ENCODE results near the gene ST8SIA5. TPM values are rescaled to one million over a fixed set of nuclear protein-coding genes. Genes with fewer than 3 reads are reported as not detected.

The ST8SIA5 gene
- total RNA-seq, 1 experiment from 2014 or later = not detected

GRCh38 chr18:46721331-46721730, 35.5 kb downstream of the ST8SIA5 start:
- in situ Hi-C loops (cut with HindIII; ENCODE audit: low pct_unique_long_range_greater_than_20kb, low sequenced_read_pairs) = no loop called here
- DNase-seq (ENCODE audit: low read depth, low spot score) = no peak

- in situ Hi-C loops (cut with HindIII; ENCODE audit: low pct_unique_long_range_greater_than_20kb, low sequenced_read_pairs) = no loop called here
Measured at GRCh38 chr18:46720521-46720920, 36.3 kb downstream of the ST8SIA5 start.

GRCh38 chr18:46720092-46720491, 36.8 kb downstream of the ST8SIA5 start:
- no peak for DNase-seq (ENCODE audit: low read depth, low spot score)
- in situ Hi-C loops (cut with HindIII; ENCODE audit: low pct_unique_long_range_greater_than_20kb, low sequenced_read_pairs) = no loop called here

More at GRCh38 chr18:46720521-46720920, 36.3 kb downstream of the ST8SIA5 start:
- no peak for DNase-seq (ENCODE audit: low read depth, low spot score)

- DNase-seq (ENCODE audit: low read depth, low spot score) = no peak
- in situ Hi-C loops (cut with HindIII; ENCODE audit: low pct_unique_long_range_greater_than_20kb, low sequenced_read_pairs) = no loop called here
Measured at GRCh38 chr18:46719388-46719787, 37.5 kb downstream of the ST8SIA5 start.

GRCh38 chr18:46718501-46719341, 38.1 kb downstream of the ST8SIA5 start:
- DNase-seq (ENCODE audit: low read depth, low spot score) = no peak
- in situ Hi-C loops (cut with HindIII; ENCODE audit: low pct_unique_long_range_greater_than_20kb, low sequenced_read_pairs) = no loop called here

- in situ Hi-C loops (cut with HindIII; ENCODE audit: low pct_unique_long_range_greater_than_20kb, low sequenced_read_pairs) = no loop called here
- no peak for DNase-seq (ENCODE audit: low read depth, low spot score)
Measured at GRCh38 chr18:46716827-46717226, 40.0 kb downstream of the ST8SIA5 start.

- in situ Hi-C loops (cut with HindIII; ENCODE audit: low pct_unique_long_range_greater_than_20kb, low sequenced_read_pairs) = no loop called here
- DNase-seq (ENCODE audit: low read depth, low spot score) = no peak
Measured at GRCh38 chr18:46716336-46716735, 40.5 kb downstream of the ST8SIA5 start.

GRCh38 chr18:46715062-46715461, 41.8 kb downstream of the ST8SIA5 start:
- DNase-seq (ENCODE audit: low read depth, low spot score) = no peak
- in situ Hi-C loops (cut with HindIII; ENCODE audit: low pct_unique_long_range_greater_than_20kb, low sequenced_read_pairs) = no loop called here

GRCh38 chr18:46712406-46712805, 44.4 kb downstream of the ST8SIA5 start:
- in situ Hi-C loops (cut with HindIII; ENCODE audit: low pct_unique_long_range_greater_than_20kb, low sequenced_read_pairs) = no loop called here
- DNase-seq (ENCODE audit: low read depth, low spot score) = no peak

- DNase-seq (ENCODE audit: low read depth, low spot score) = no peak
- in situ Hi-C loops (cut with HindIII; ENCODE audit: low pct_unique_long_range_greater_than_20kb, low sequenced_read_pairs) = no loop called here
Measured at GRCh38 chr18:46711444-46711863, 45.4 kb downstream of the ST8SIA5 start.

GRCh38 chr18:46706968-46707367, 49.9 kb downstream of the ST8SIA5 start:
- in situ Hi-C loops (cut with HindIII; ENCODE audit: low pct_unique_long_range_greater_than_20kb, low sequenced_read_pairs) = no loop called here
- no peak for DNase-seq (ENCODE audit: low read depth, low spot score)

GRCh38 chr18:46705521-46705920, 51.3 kb downstream of the ST8SIA5 start:
- DNase-seq (ENCODE audit: low read depth, low spot score) = no peak
- in situ Hi-C loops (cut with HindIII; ENCODE audit: low pct_unique_long_range_greater_than_20kb, low sequenced_read_pairs) = no loop called here

- in situ Hi-C loops (cut with HindIII; ENCODE audit: low pct_unique_long_range_greater_than_20kb, low sequenced_read_pairs) = no loop called here
- no peak for DNase-seq (ENCODE audit: low read depth, low spot score)
Measured at GRCh38 chr18:46704816-46705215, 52.0 kb downstream of the ST8SIA5 start.

- in situ Hi-C loops (cut with HindIII; ENCODE audit: low pct_unique_long_range_greater_than_20kb, low sequenced_read_pairs) = no loop called here
- DNase-seq (ENCODE audit: low read depth, low spot score) = no peak
Measured at GRCh38 chr18:46704189-46704588, 52.7 kb downstream of the ST8SIA5 start.

GRCh38 chr18:46702471-46702870, 54.4 kb downstream of the ST8SIA5 start:
- no peak for DNase-seq (ENCODE audit: low read depth, low spot score)
- in situ Hi-C loops (cut with HindIII; ENCODE audit: low pct_unique_long_range_greater_than_20kb, low sequenced_read_pairs) = no loop called here

- in situ Hi-C loops (cut with HindIII; ENCODE audit: low pct_unique_long_range_greater_than_20kb, low sequenced_read_pairs) = no loop called here
- no peak for DNase-seq (ENCODE audit: low read depth, low spot score)
Measured at GRCh38 chr18:46700066-46700824, 56.6 kb downstream of the ST8SIA5 start.

GRCh38 chr18:46696702-46697101, 60.2 kb downstream of the ST8SIA5 start:
- no peak for DNase-seq (ENCODE audit: low read depth, low spot score)
- in situ Hi-C loops (cut with HindIII; ENCODE audit: low pct_unique_long_range_greater_than_20kb, low sequenced_read_pairs) = no loop called here

- DNase-seq (ENCODE audit: low read depth, low spot score) = no peak
- in situ Hi-C loops (cut with HindIII; ENCODE audit: low pct_unique_long_range_greater_than_20kb, low sequenced_read_pairs) = no loop called here
Measured at GRCh38 chr18:46696268-46696667, 60.6 kb downstream of the ST8SIA5 start.

GRCh38 chr18:46693996-46694395, 62.9 kb downstream of the ST8SIA5 start:
- no peak for DNase-seq (ENCODE audit: low read depth, low spot score)
- in situ Hi-C loops (cut with HindIII; ENCODE audit: low pct_unique_long_range_greater_than_20kb, low sequenced_read_pairs) = no loop called here
